ENCODE results near the gene BICD2. TPM values are rescaled to one million over a fixed set of nuclear protein-coding genes. Genes with fewer than 3 reads are reported as not detected.

Gene BICD2
- total RNA-seq, 2 experiments from 2014 or later, result 27.0 to 28.2 TPM

- H3K27ac Mint-ChIP-seq, result peak overlapping the region; percentile 16
- CTCF ChIA-PET, result interaction anchor here (0.9 to 3.1 kb wide), 5 partner anchors 8 to 399 kb away, joined by 3 to 32 read pairs (median 5); no protein-coding TSS in a partner anchor
- H3K9me3 Mint-ChIP-seq, result no peaks in the 10 kb centered on the region
- peaks cover 60% of the 10 kb centered on the region for H3K36me3 Mint-ChIP-seq (ENCODE audit: low read depth)
- H3K4me1 Mint-ChIP-seq, result peaks cover 16% of the 10 kb centered on the region
- POLR2A ChIA-PET, result interaction anchor here (0.7 to 1.1 kb wide), 2 partner anchors 47 to 73 kb away, joined by 3 to 4 read pairs; partner anchors contain the start of gene BICD2
- no peak overlapping the region for H3K4me3 Mint-ChIP-seq
- no peaks in the 10 kb centered on the region for H3K27me3 Mint-ChIP-seq
- no peak for DNase-seq
Measured at GRCh38 chr9:92717201-92718085, 47.2 kb downstream of the BICD2 start.

GRCh38 chr9:92716557-92716956 is 48.1 kb downstream of the BICD2 start:
- Mint-ChIP-seq H3K36me3 (ENCODE audit: low read depth) (peaks cover 59% of the 10 kb centered on the region), H3K4me3 (no peak overlapping the region), H3K4me1 (peaks cover 22% of the 10 kb centered on the region), H3K9me3 (no peaks in the 10 kb centered on the region), H3K27ac (no peak overlapping the region), H3K27me3 (no peaks in the 10 kb centered on the region)
- peak; percentile 80 for DNase-seq
- POLR2A ChIA-PET, result interaction anchor here (0.7 kb wide), 1 partner anchor 74 kb away, joined by 3 read pairs; no protein-coding TSS in a partner anchor
- CTCF ChIA-PET, result interaction anchor here (0.8 to 3.1 kb wide), 4 partner anchors 52 to 398 kb away, joined by 3 to 32 read pairs (median 4); no protein-coding TSS in a partner anchor

- POLR2A ChIA-PET, result no interaction called here
- DNase-seq, result no peak
- H3K36me3 Mint-ChIP-seq (ENCODE audit: low read depth), result peaks cover 65% of the 10 kb centered on the region
Measured at GRCh38 chr9:92715488-92716231, 49.0 kb downstream of the BICD2 start.

GRCh38 chr9:92714787-92715487 is 49.7 kb downstream of the BICD2 start:
- Mint-ChIP-seq H3K27ac (no peak overlapping the region), H3K4me3 (no peak overlapping the region), H3K27me3 (no peaks in the 10 kb centered on the region), H3K4me1 (peaks cover 37% of the 10 kb centered on the region), H3K36me3 (ENCODE audit: low read depth) (peaks cover 66% of the 10 kb centered on the region), H3K9me3 (no peaks in the 10 kb centered on the region)
- no peak for DNase-seq
- ChIA-PET POLR2A (no interaction called here), CTCF (interaction anchor here (0.7 to 1.7 kb wide), 2 partner anchors 9 to 76 kb away, joined by 3 read pairs; no protein-coding TSS in a partner anchor)

More at GRCh38 chr9:92715488-92716231, 49.0 kb downstream of the BICD2 start:
- no peaks in the 10 kb centered on the region for H3K27me3 Mint-ChIP-seq
- no peaks in the 10 kb centered on the region for H3K9me3 Mint-ChIP-seq
- no peak overlapping the region for H3K4me3 Mint-ChIP-seq
- H3K27ac Mint-ChIP-seq, result no peak overlapping the region
- CTCF ChIA-PET, result interaction anchor here (0.8 to 3.1 kb wide), 4 partner anchors 8 to 215 kb away, joined by 3 to 32 read pairs (median 4); no protein-coding TSS in a partner anchor
- H3K4me1 Mint-ChIP-seq, result peaks cover 30% of the 10 kb centered on the region

GRCh38 chr9:92714016-92714415 is 50.6 kb downstream of the BICD2 start:
- ChIA-PET CTCF (interaction anchor here (1.4 to 1.9 kb wide), 3 partner anchors 43 to 77 kb away, joined by 5 to 7 read pairs (median 6); partner anchors contain the start of gene BICD2), POLR2A (interaction anchor here (2.1 kb wide), 1 partner anchor 44 kb away, joined by 7 read pairs; the partner anchor contains the start of gene IPPK)
- H3K4me1 Mint-ChIP-seq, result peaks cover 45% of the 10 kb centered on the region
- peaks cover 60% of the 10 kb centered on the region for H3K36me3 Mint-ChIP-seq (ENCODE audit: low read depth)
- H3K9me3 Mint-ChIP-seq, result no peaks in the 10 kb centered on the region
- no peak for DNase-seq
- H3K27ac Mint-ChIP-seq, result peak overlapping the region; percentile 16
- no peak overlapping the region for H3K4me3 Mint-ChIP-seq
- no peaks in the 10 kb centered on the region for H3K27me3 Mint-ChIP-seq

GRCh38 chr9:92713528-92713927 is 51.1 kb downstream of the BICD2 start:
- POLR2A ChIA-PET, result interaction anchor here (2.1 kb wide), 1 partner anchor 43 kb away, joined by 7 read pairs; the partner anchor contains the start of gene IPPK
- H3K27ac Mint-ChIP-seq, result peak overlapping the region; percentile 89

GRCh38 chr9:92712767-92713166 is 51.9 kb downstream of the BICD2 start:
- ChIA-PET POLR2A (interaction anchor here (1.1 to 2.1 kb wide), 4 partner anchors 42 to 387 kb away, joined by 3 to 7 read pairs (median 4); partner anchors contain the start of genes CENPP and IPPK), CTCF (interaction anchor here (0.6 to 1.9 kb wide), 6 partner anchors 9 to 572 kb away, joined by 3 to 7 read pairs (median 6); partner anchors contain the start of gene BICD2)
- Mint-ChIP-seq H3K9me3 (no peaks in the 10 kb centered on the region), H3K36me3 (ENCODE audit: low read depth) (peaks cover 53% of the 10 kb centered on the region), H3K4me3 (no peak overlapping the region), H3K27me3 (no peaks in the 10 kb centered on the region), H3K4me1 (peaks cover 50% of the 10 kb centered on the region), H3K27ac (peak overlapping the region; percentile 89)
- no peak for DNase-seq

More at GRCh38 chr9:92713528-92713927, 51.1 kb downstream of the BICD2 start:
- no peaks in the 10 kb centered on the region for H3K27me3 Mint-ChIP-seq
- no peaks in the 10 kb centered on the region for H3K9me3 Mint-ChIP-seq
- H3K4me3 Mint-ChIP-seq, result no peak overlapping the region
- CTCF ChIA-PET, result interaction anchor here (0.6 to 1.9 kb wide), 4 partner anchors 31 to 78 kb away, joined by 3 to 7 read pairs (median 6); partner anchors contain the start of gene BICD2
- peaks cover 58% of the 10 kb centered on the region for H3K36me3 Mint-ChIP-seq (ENCODE audit: low read depth)
- H3K4me1 Mint-ChIP-seq, result peaks cover 47% of the 10 kb centered on the region
- DNase-seq, result no peak

GRCh38 chr9:92711844-92712243 is 52.8 kb downstream of the BICD2 start:
- peak overlapping the region; percentile 59 for H3K4me3 Mint-ChIP-seq
- peak; percentile 37 for DNase-seq
- H3K27ac Mint-ChIP-seq, result peak overlapping the region; percentile 89
- no peaks in the 10 kb centered on the region for H3K27me3 Mint-ChIP-seq
- CTCF ChIA-PET, result interaction anchor here (1.4 to 1.8 kb wide), 2 partner anchors 8 to 571 kb away, joined by 4 to 6 read pairs; no protein-coding TSS in a partner anchor
- peaks cover 59% of the 10 kb centered on the region for H3K4me1 Mint-ChIP-seq
- H3K9me3 Mint-ChIP-seq, result no peaks in the 10 kb centered on the region
- POLR2A ChIA-PET, result interaction anchor here (0.9 to 1.3 kb wide), 3 partner anchors 50 to 386 kb away, joined by 3 to 4 read pairs (median 3); partner anchors contain the start of gene CENPP
- peaks cover 52% of the 10 kb centered on the region for H3K36me3 Mint-ChIP-seq (ENCODE audit: low read depth)

GRCh38 chr9:92711146-92711545 is 53.5 kb downstream of the BICD2 start:
- no peak for DNase-seq
- ChIA-PET POLR2A (no interaction called here), CTCF (no interaction called here)
- no peaks in the 10 kb centered on the region for H3K9me3 Mint-ChIP-seq
- H3K36me3 Mint-ChIP-seq (ENCODE audit: low read depth), result peaks cover 47% of the 10 kb centered on the region
- peaks cover 66% of the 10 kb centered on the region for H3K4me1 Mint-ChIP-seq
- peak overlapping the region; percentile 76 for H3K27ac Mint-ChIP-seq
- H3K27me3 Mint-ChIP-seq, result no peaks in the 10 kb centered on the region
- H3K4me3 Mint-ChIP-seq, result no peak overlapping the region

GRCh38 chr9:92710368-92710767 is 54.3 kb downstream of the BICD2 start:
- Mint-ChIP-seq H3K36me3 (ENCODE audit: low read depth) (peaks cover 49% of the 10 kb centered on the region), H3K27ac (peak overlapping the region; percentile 76), H3K27me3 (no peaks in the 10 kb centered on the region), H3K9me3 (no peaks in the 10 kb centered on the region), H3K4me1 (peaks cover 71% of the 10 kb centered on the region), H3K4me3 (no peak overlapping the region)
- CTCF ChIA-PET, result no interaction called here
- POLR2A ChIA-PET, result no interaction called here
- DNase-seq, result no peak

GRCh38 chr9:92709954-92710353 is 54.7 kb downstream of the BICD2 start:
- Mint-ChIP-seq H3K27me3 (no peaks in the 10 kb centered on the region), H3K4me3 (no peak overlapping the region), H3K9me3 (no peaks in the 10 kb centered on the region), H3K36me3 (ENCODE audit: low read depth) (peaks cover 46% of the 10 kb centered on the region), H3K27ac (peak overlapping the region; percentile 49), H3K4me1 (peaks cover 71% of the 10 kb centered on the region)
- no peak for DNase-seq
- CTCF ChIA-PET, result interaction anchor here (1.2 to 1.3 kb wide), 2 partner anchors 8 to 14 kb away, joined by 4 to 5 read pairs; no protein-coding TSS in a partner anchor
- POLR2A ChIA-PET, result interaction anchor here (1.1 kb wide), 1 partner anchor 40 kb away, joined by 3 read pairs; the partner anchor contains the start of gene IPPK

Measured in activated CD4-positive, alpha-beta memory T cell treated with anti-CD3 and anti-CD28 coated beads, Interleukin-2, amount 10 ng/mL, durations not matched to agents 7 days and 5 days (primary cell).